ENCODE data around the gene CDIP1.
A peak's percentile ranks its signal among the peaks of the same experiment; 100 is the strongest.
"Not testable (repeated sequence)": the region's sequence is repeated elsewhere in the genome, so short reads cannot be mapped to it uniquely, and the experiment has no call there.

CDIP1 gene

GRCh38 chr16:4538350-4539235 is at the start of gene CDIP1:
Gene CDIP1 (minus strand): TSS chr16:4538773. CDS start chr16:4514130, 24,643 bp downstream.
- peak; percentile 90 to 95 for DNase-seq (ENCODE audit: extremely low read depth in 1 of 2, low read depth in 1 of 2)

- DNase-seq (ENCODE audit: extremely low read depth in 1 of 2, low read depth in 1 of 2), result no peak
Measured at GRCh38 chr16:4586291-4586690, 47.7 kb upstream of the CDIP1 start.

GRCh38 chr16:4583906-4584305 is 45.3 kb upstream of the CDIP1 start:
- no peak for DNase-seq (ENCODE audit: extremely low read depth in 1 of 2, low read depth in 1 of 2)

- DNase-seq (ENCODE audit: extremely low read depth in 1 of 2, low read depth in 1 of 2), result no peak
Measured at GRCh38 chr16:4580250-4580649, 41.7 kb upstream of the CDIP1 start.

GRCh38 chr16:4578961-4579530 is 40.5 kb upstream of the CDIP1 start:
- no peak for DNase-seq (ENCODE audit: extremely low read depth in 1 of 2, low read depth in 1 of 2)

- no peak for DNase-seq (ENCODE audit: extremely low read depth in 1 of 2, low read depth in 1 of 2)
Measured at GRCh38 chr16:4576008-4576407, 37.4 kb upstream of the CDIP1 start.

- no peak for DNase-seq (ENCODE audit: extremely low read depth in 1 of 2, low read depth in 1 of 2)
Measured at GRCh38 chr16:4574919-4575705, 36.5 kb upstream of the CDIP1 start.

- DNase-seq (ENCODE audit: extremely low read depth in 1 of 2, low read depth in 1 of 2), result not testable (repeated sequence)
Measured at GRCh38 chr16:4573926-4574325, 35.4 kb upstream of the CDIP1 start.

- no peak for DNase-seq (ENCODE audit: extremely low read depth in 1 of 2, low read depth in 1 of 2)
Measured at GRCh38 chr16:4572715-4573114, 34.1 kb upstream of the CDIP1 start.

- DNase-seq (ENCODE audit: extremely low read depth in 1 of 2, low read depth in 1 of 2), result no peak
Measured at GRCh38 chr16:4570688-4571321, 32.2 kb upstream of the CDIP1 start.

- no peak for DNase-seq (ENCODE audit: extremely low read depth in 1 of 2, low read depth in 1 of 2)
Measured at GRCh38 chr16:4570086-4570485, 31.5 kb upstream of the CDIP1 start.

- no peak for DNase-seq (ENCODE audit: extremely low read depth in 1 of 2, low read depth in 1 of 2)
Measured at GRCh38 chr16:4566144-4566543, 27.6 kb upstream of the CDIP1 start.

GRCh38 chr16:4564661-4565267 is 26.2 kb upstream of the CDIP1 start:
- no peak for DNase-seq (ENCODE audit: extremely low read depth in 1 of 2, low read depth in 1 of 2)

- DNase-seq (ENCODE audit: extremely low read depth in 1 of 2, low read depth in 1 of 2), result no peak
Measured at GRCh38 chr16:4561596-4561995, 23.0 kb upstream of the CDIP1 start.

- DNase-seq (ENCODE audit: extremely low read depth in 1 of 2, low read depth in 1 of 2), result no peak
Measured at GRCh38 chr16:4557973-4558372, 19.4 kb upstream of the CDIP1 start.

GRCh38 chr16:4556580-4556979 is 18.0 kb upstream of the CDIP1 start:
- DNase-seq (ENCODE audit: extremely low read depth in 1 of 2, low read depth in 1 of 2), result no peak

GRCh38 chr16:4556112-4556511 is 17.5 kb upstream of the CDIP1 start, which contains the start of gene C16orf96:
Gene C16orf96 (plus strand): TSS chr16:4556340. CDS start chr16:4556490, 150 bp downstream.
- no peak for DNase-seq (ENCODE audit: extremely low read depth in 1 of 2, low read depth in 1 of 2)

GRCh38 chr16:4552541-4552940 is 14.0 kb upstream of the CDIP1 start:
- no peak for DNase-seq (ENCODE audit: extremely low read depth in 1 of 2, low read depth in 1 of 2)

- DNase-seq (ENCODE audit: extremely low read depth in 1 of 2, low read depth in 1 of 2), result no peak
Measured at GRCh38 chr16:4550591-4550990, 12.0 kb upstream of the CDIP1 start.

GRCh38 chr16:4548124-4548523 is 9.6 kb upstream of the CDIP1 start:
- no peak for DNase-seq (ENCODE audit: extremely low read depth in 1 of 2, low read depth in 1 of 2)

GRCh38 chr16:4544473-4544872 is 5.9 kb upstream of the CDIP1 start:
- no peak for DNase-seq (ENCODE audit: extremely low read depth in 1 of 2, low read depth in 1 of 2)
